K562 treated with DMSO at 1 percent for 48 hours (cell line): ENCODE results near the gene RNF150. TPM values are rescaled to one million over a fixed set of nuclear protein-coding genes. Genes with fewer than 3 reads are reported as not detected.

Experiments used
- total RNA-seq: library from RNA; unstranded; fragments of 300-600 nt; gene quantifications from 2 replicates; pipeline ENCODE4 v1.2.3, GENCODE V29; 2022; ENCODE audit warnings: low replicate concordance; ENCODE audit errors: extremely low read depth

RNF150 gene
- total RNA-seq, result not detected in 2 replicates

DNA sequence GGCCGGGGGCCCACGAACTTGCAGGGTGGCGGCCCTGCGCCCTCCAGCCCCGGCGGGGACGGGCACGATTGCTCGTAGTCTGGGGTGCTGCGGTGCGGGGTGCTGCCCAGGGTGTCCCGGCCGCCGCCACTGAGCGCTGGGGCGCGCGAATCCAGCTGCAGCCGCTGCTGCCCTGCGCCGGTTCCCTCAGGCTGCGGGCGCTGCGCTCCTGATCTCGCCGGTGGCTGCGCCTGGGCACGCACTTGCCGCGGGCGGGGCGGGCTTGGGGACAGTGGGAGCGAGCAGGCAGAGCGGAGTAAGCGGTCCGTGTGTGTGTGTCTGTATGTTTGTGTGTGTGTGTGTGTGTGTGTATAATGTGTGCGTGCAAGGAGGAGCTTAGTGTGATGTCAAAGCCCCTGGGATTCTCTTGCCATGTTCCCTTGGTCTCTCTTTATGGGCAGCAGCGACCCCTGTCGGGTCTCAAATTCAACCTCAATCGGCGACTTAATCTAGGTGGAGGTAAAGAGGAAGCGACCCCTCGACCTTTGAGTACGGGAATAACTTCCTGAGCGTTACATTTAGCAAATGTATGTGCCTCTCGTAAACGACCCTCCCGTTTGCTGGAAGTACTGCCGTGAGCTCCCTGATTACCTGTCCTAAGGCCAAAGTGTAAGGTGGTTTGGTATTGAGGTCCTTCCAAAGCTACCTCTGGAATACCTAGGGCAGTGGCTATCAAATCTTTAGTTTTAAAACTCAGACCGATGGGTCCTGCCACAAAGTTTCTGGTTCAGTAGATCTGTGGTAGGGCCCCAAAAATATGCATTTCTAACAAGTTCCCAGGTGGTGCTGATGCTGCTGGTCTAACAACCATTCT is at the start of gene RNF150:
Gene RNF150, minus strand, starts transcription at position 324 of the 853 bp plus-strand sequence.

Other genes with a start within 250 kb of the RNF150 start
- gene ZNF330, start 87.4 kb upstream of the RNF150 start, total RNA-seq, result not detected in 2 replicates